IPS-15b (cell line): ENCODE data around the gene ABHD2.

Experiments
- H3K27me3 ChIP-seq: one replicate; pipeline ENCODE4 v1.6.1; 2013; ENCODE audit warnings: low read length; ENCODE audit not compliant: control insufficient read depth, insufficient read depth
- H3K36me3 ChIP-seq: one replicate; pipeline ENCODE4 v1.6.1; 2013; ENCODE audit warnings: low read length; ENCODE audit not compliant: control insufficient read depth, insufficient read depth
- H3K4me1 ChIP-seq: one replicate; pipeline ENCODE4 v1.6.1; 2013; ENCODE audit warnings: mild to moderate bottlenecking, low read length; ENCODE audit not compliant: control insufficient read depth, insufficient read depth
- H3K4me3 ChIP-seq: one replicate; pipeline ENCODE4 v1.5.1; 2013; ENCODE audit warnings: low read depth, low read length
- H3K9ac ChIP-seq: one replicate; pipeline ENCODE4 v1.6.1; 2013; ENCODE audit warnings: low read depth, mild to moderate bottlenecking, low read length
- H3K9me3 ChIP-seq: one replicate; pipeline ENCODE4 v1.6.1; 2013; ENCODE audit warnings: mild to moderate bottlenecking, low read length; ENCODE audit not compliant: control insufficient read depth, insufficient read depth

ABHD2 gene

DNA sequence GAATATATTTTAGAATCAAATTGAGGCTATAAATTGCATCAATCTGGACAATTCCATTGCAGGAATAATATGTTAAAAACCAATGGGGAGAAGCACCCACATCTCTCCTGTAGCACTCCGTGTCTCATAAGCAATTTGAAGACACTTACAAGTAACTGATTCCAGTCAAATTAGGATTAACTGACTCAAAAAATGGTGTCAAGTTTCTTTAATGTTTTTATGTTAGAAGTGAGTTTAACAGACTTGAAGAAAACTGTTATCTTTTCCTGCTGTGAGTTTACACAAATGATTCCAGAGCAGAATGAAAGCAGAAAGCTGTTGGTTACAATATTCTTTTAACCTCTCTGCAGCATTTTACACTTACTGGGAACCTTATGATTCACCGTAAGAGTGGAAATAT lies 109.9 kb downstream of the ABHD2 start:
- Histone ChIP-seq H3K4me1 (peaks cover 17% of the 10 kb centered on the region), H3K9ac (no peak overlapping the region), H3K27me3 (no peaks in the 10 kb centered on the region), H3K9me3 (no peaks in the 10 kb centered on the region), H3K36me3 (no peaks in the 10 kb centered on the region), H3K4me3 (no peak overlapping the region)

DNA sequence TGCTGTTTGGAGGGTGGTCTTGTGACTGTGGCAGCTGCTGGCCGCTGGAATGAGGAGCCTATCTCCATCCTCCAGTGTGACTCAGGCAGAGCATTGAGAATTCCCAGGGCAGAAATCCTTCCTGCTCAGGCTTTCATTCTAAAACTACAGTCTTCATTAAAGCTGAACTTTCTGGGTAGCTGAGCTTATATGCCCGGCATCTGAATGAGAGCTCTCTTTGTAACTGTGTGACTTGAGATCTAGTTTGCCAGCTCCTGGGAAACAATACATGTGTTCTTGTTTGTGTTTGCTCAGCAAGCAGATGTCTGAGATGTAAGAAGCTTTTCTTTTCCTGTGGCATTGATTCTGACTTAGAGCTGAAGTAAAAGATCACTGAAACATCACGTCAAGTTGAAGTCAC lies 110.7 kb downstream of the ABHD2 start:
- peaks cover 17% of the 10 kb centered on the region for H3K4me1 ChIP-seq
- no peaks in the 10 kb centered on the region for H3K9me3 ChIP-seq
- H3K27me3 ChIP-seq, result no peaks in the 10 kb centered on the region
- no peak overlapping the region for H3K9ac ChIP-seq
- no peaks in the 10 kb centered on the region for H3K36me3 ChIP-seq
- no peak overlapping the region for H3K4me3 ChIP-seq

DNA sequence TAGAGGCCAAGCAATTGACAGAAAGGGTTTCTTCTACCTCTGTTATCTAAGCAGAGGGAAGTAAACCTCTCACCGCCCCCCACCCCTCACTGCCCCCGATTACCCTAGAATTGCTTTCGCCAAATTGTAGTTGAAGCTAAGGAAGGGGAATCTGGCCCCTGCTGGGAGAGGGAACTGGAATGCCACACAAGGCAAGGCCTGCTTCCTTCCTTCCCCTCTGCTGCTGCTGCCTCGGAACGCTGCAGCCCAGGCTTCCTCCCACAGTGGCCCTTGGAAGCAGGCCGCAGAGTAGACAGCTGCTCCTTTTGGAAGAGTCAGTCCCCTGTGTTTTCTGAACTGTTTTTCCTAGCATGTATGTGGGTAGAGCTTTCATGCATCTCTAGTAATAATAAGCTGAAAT lies 111.5 kb downstream of the ABHD2 start:
- no peaks in the 10 kb centered on the region for H3K9me3 ChIP-seq
- peaks cover 17% of the 10 kb centered on the region for H3K4me1 ChIP-seq
- no peak overlapping the region for H3K9ac ChIP-seq
- no peaks in the 10 kb centered on the region for H3K36me3 ChIP-seq
- H3K4me3 ChIP-seq, result no peak overlapping the region
- H3K27me3 ChIP-seq, result no peaks in the 10 kb centered on the region

GRCh38 chr15:89200182-89200581 lies 111.9 kb downstream of the ABHD2 start:
- Histone ChIP-seq H3K36me3 (no peaks in the 10 kb centered on the region), H3K9ac (no peak overlapping the region), H3K4me1 (peaks cover 17% of the 10 kb centered on the region), H3K9me3 (no peaks in the 10 kb centered on the region), H3K4me3 (no peak overlapping the region), H3K27me3 (no peaks in the 10 kb centered on the region)

DNA sequence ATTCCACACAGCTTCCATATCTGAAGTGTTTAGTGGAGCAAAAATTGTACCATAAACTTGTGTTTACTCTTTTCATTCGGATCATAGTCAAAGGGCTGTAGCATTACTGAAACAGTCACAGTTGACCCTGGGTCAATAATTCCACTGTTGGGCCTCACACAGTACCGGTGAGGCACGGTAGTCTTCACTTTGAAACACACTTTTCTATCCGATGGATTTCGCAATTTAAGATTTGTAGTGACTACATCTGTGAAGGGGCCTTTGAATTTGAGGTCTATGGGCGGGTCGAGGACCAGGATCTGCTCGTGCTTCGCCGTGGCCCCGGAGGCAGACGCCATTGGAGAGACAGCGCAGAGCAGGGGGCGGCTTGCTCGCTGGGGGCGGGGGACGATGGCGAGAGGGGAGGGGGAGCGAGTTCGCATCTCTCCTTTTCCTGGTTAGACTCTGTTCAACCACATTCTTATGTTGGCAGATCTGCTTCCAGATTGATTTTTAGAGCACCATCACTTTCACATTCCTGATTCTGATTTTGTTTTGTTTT lies 113.3 kb downstream of the ABHD2 start:
- Histone ChIP-seq H3K4me3 (no peak overlapping the region), H3K9ac (no peak overlapping the region), H3K27me3 (no peaks in the 10 kb centered on the region), H3K4me1 (peaks cover 17% of the 10 kb centered on the region), H3K36me3 (no peaks in the 10 kb centered on the region), H3K9me3 (no peaks in the 10 kb centered on the region)

- no peak overlapping the region for H3K4me3 ChIP-seq
- H3K9me3 ChIP-seq, result no peaks in the 10 kb centered on the region
- H3K27me3 ChIP-seq, result no peaks in the 10 kb centered on the region
- H3K36me3 ChIP-seq, result no peaks in the 10 kb centered on the region
- H3K9ac ChIP-seq, result no peak overlapping the region
- peaks cover 11% of the 10 kb centered on the region for H3K4me1 ChIP-seq
These were observed 115.5 kb downstream of the ABHD2 start for GRCh38 chr15:89203705-89204273.

DNA sequence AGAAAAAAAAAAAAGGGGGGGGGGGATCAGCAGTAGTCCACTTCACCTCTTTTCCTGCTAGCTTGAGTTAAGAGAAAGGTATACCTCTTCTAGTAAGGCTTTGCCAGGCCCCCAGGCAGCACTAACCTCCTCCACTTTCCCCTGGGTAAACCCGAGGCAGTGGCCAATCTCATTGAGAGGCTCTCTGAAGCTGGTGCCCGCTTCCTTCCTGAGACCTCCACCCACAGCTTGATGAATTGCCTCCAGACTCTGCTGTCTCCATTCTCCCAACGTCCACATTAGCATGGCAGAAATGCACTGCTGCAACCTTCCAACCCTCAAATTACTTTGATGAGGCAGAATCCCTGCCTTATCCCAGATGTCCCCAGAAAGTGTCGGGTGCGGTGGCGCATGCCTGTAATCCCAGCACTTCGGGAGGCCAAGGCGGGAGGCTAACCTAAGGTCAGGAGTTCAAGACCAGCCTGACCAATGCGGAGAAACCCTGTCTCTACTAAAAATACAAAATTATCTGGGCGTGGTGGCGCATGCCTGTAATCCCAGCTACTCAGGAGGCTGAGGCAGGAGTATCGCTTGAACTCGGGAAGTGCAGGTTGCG lies 117.8 kb downstream of the ABHD2 start:
- Histone ChIP-seq H3K9me3 (no peaks in the 10 kb centered on the region), H3K36me3 (no peaks in the 10 kb centered on the region), H3K4me1 (peaks cover 5% of the 10 kb centered on the region), H3K27me3 (no peaks in the 10 kb centered on the region), H3K4me3 (no peak overlapping the region), H3K9ac (no peak overlapping the region)

DNA sequence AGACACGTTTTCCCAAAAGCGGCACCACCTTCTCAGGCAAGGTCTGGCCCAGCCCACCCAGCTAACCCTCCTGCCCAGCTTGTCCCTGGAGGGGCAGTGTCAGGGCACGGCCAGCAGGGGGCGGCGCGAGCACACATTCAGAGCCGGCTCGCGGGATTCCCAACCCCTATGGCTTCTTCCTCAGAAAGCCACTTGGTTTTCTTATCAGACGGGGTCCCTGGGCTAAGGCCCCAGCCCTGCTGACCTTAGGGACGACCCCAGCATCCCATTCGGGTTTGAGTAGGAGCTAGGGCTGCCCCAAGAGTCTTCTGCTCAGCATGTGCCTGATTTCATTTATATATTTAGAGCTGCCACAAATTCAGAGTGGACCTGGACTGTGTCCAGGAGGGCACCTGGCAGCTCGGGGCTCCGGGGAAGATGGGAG lies 118.7 kb downstream of the ABHD2 start:
- H3K27me3 ChIP-seq, result no peaks in the 10 kb centered on the region
- no peaks in the 10 kb centered on the region for H3K9me3 ChIP-seq
- H3K36me3 ChIP-seq, result no peaks in the 10 kb centered on the region
- no peak overlapping the region for H3K9ac ChIP-seq
- H3K4me1 ChIP-seq, result peaks cover 5% of the 10 kb centered on the region
- H3K4me3 ChIP-seq, result no peak overlapping the region

- Histone ChIP-seq H3K4me3 (no peak overlapping the region), H3K9ac (no peak overlapping the region), H3K27me3 (no peaks in the 10 kb centered on the region), H3K4me1 (no peaks in the 10 kb centered on the region), H3K9me3 (no peaks in the 10 kb centered on the region), H3K36me3 (no peaks in the 10 kb centered on the region)
These were observed 120.0 kb downstream of the ABHD2 start for GRCh38 chr15:89208256-89208655.

GRCh38 chr15:89209057-89209456 lies 120.8 kb downstream of the ABHD2 start:
- Histone ChIP-seq H3K9ac (no peak overlapping the region), H3K9me3 (no peaks in the 10 kb centered on the region), H3K4me1 (no peaks in the 10 kb centered on the region), H3K36me3 (no peaks in the 10 kb centered on the region), H3K27me3 (no peaks in the 10 kb centered on the region), H3K4me3 (no peak overlapping the region)

DNA sequence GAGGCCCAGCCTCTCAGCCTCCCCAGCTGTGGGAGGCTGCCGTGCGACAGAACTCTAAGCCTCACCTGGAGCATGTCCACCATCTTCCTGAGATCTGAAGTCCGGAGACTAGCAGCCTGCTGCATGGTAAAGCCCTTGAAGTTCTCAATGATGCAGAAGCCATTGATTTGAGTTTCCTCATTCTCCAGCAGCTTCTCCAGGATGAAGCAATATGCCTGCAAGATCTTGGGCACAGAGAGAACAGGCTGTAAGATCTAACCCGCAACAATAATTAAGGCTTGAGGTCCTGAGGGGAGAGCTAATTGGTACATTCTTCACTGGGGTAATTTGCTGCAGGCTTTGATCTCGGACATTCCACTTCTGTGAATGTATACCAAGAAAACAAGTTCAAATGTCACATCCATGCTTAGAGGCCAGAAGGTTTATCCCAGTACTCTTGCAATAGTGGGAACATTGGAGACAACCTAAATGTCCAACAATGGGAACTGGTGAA lies 123.5 kb downstream of the ABHD2 start:
- Histone ChIP-seq H3K36me3 (no peaks in the 10 kb centered on the region), H3K9ac (no peak overlapping the region), H3K4me3 (no peak overlapping the region), H3K4me1 (no peaks in the 10 kb centered on the region), H3K27me3 (no peaks in the 10 kb centered on the region), H3K9me3 (no peaks in the 10 kb centered on the region)

- H3K4me3 ChIP-seq, result no peak overlapping the region
- H3K9me3 ChIP-seq, result no peaks in the 10 kb centered on the region
- no peaks in the 10 kb centered on the region for H3K4me1 ChIP-seq
- H3K36me3 ChIP-seq, result no peaks in the 10 kb centered on the region
- no peak overlapping the region for H3K9ac ChIP-seq
- no peaks in the 10 kb centered on the region for H3K27me3 ChIP-seq
These were observed 127.4 kb downstream of the ABHD2 start for GRCh38 chr15:89215627-89216026.
